Gastrocnemius medialis (tissue), 4 donors: ENCODE data around the gene XRN2.

Experiments used
- CTCF ChIP-seq, 5 experiments: fragments of 450-650 bp in 3 of 5; fragments of 200-600 bp in 2 of 5; sonication (generic) in 2 of 5; IDR thresholded peaks in 4 of 5; conservative IDR thresholded peaks in 1 of 5; 1 replicate in 4 of 5; 2 replicates in 1 of 5; pipeline ENCODE4 v1.5.1; 2016 to 2019; ENCODE audit warnings: antibody characterized with exemption in 5 of 5, mild to moderate bottlenecking in 3 of 5, moderate library complexity in 3 of 5
- POLR2A ChIP-seq, 2 donors: fragments of 450-650 bp; IDR thresholded peaks; one replicate each; pipeline ENCODE4 v1.6.1; 2017; ENCODE audit warnings: antibody characterized with exemption in 2 of 2, mild to moderate bottlenecking in 2 of 2, moderate library complexity in 2 of 2

DNA sequence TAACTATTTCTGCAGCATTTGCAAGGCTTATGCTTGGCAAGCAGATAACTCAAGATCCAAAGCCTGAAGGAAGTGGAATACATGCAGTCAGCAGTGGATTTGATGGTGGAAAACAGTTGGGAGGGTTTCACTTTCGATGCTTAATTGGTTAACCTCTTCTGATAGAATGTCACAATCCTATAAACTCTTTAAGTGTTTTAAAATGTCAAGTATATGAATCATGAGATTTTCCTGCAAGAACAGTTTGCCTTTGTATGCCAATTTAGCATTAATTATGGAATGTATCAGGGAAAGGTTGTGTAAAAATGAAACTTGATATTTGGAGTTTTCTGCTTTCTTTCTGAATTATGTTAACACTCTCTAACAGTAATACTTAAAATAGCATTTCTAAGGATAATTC lies 57.6 kb downstream of the XRN2 start:
- no peak for TF ChIP-seq POLR2A (IDR thresholded peaks at IDR 0.05)
- TF ChIP-seq CTCF (IDR thresholded peaks at IDR 0.05 in 4 of 5, conservative IDR thresholded peaks at IDR 0.05 in 1 of 5), result no peak
